Fibroblast of the conjunctiva (primary cell): ENCODE data around the gene ZCWPW1.
"Not testable (repeated sequence)": the region's sequence is repeated elsewhere in the genome, so short reads cannot be mapped to it uniquely, and the experiment has no call there.

Experiments
- DNase-seq: peaks from one replicate; pipeline ENCODE4 v3.0.0-alpha.2; 2010; ENCODE audit warnings: low read depth

Gene ZCWPW1

GRCh38 chr7:100398239-100398638, 30.3 kb downstream of the ZCWPW1 start:
- no peak for DNase-seq

GRCh38 chr7:100397315-100398081, 31.0 kb downstream of the ZCWPW1 start:
- DNase-seq, result no peak

- DNase-seq, result no peak
These were observed 32.0 kb downstream of the ZCWPW1 start for GRCh38 chr7:100396421-100396982.

DNA sequence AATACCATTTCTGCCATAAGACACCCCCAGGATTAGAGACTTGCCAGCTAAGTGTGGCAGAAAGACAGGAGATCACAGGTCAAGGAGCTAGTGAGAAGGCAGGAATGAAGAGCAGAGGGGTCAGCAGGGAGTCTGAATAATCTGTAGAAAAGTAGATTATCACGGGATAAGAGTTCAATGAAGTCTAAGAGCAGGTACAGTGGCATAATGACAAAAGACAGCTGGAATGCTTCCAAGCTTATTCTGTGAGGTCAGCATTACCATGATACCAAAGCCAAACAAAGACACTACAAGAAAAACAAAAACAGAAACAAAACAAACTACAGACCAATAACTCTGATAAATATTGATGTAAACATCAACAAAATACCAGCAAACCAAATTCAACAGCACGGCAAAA, 34.4 kb downstream of the ZCWPW1 start:
- no peak for DNase-seq

GRCh38 chr7:100393233-100393905, 35.1 kb downstream of the ZCWPW1 start:
- DNase-seq, result no peak

DNA sequence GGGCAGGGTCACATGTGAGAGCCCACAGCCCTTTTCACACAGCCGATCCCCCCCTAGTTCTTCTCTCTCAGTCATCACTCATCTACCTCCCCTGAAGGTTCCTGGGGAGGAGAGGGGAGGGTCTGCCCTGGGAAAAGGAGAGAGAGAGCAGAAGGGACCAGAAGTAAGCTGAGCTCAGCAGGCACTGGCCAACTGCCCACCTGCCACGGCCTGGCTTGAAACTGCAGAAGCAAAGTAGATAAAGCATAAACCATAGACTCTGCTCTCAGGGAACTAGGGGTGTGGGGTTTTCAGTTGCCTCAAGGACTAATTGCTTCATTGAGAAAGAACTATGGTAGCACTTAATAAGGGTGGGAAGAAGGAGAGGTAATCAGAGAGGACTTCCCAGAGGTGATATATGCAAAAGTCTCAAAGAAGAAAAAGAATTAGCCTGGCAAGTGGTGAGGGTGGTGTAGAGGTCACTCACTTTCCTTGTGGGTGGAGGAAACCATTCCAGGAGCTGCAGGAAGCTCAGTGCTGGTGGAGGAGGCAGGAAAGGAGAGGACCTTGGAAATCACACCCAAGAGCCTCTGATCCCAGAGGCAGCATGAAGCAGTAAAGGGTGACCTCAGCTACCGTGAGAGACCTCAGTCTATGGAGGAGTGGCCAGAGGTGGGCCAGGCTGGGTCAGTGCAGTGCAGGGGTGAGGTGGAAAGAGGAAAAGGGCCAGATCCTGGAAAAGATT, 38.1 kb downstream of the ZCWPW1 start:
- no peak for DNase-seq

DNA sequence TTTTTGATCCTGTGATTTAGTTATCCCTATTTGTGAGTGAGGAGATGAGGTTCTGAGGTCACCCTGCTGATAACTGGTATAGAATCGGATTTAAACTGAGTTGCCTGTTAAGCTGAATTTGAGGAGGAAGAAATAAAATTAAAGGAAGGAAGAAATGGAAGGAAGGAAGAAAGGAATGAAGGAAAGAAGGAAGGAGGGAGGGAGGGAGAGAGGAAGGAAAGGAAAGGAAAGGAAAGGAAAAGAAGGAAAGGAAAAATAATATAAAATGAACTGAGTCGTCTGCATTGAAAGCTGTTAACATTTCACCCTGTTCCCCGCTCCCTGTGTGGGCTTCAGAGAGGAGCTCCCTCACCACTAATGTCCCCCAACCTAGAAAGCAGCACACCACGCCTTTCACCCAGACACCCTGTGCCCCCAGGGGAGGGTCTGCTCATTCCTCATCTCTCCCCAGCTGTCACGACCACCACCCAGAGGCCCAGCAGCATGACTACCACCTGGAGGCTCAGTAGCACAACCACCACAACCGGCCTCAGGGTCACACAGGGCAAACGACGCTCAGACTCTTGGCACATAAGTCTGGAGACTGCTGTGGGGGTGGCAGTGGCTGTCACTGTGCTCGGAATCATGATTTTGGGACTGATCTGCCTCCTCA, 38.9 kb downstream of the ZCWPW1 start:
- no peak for DNase-seq

DNA sequence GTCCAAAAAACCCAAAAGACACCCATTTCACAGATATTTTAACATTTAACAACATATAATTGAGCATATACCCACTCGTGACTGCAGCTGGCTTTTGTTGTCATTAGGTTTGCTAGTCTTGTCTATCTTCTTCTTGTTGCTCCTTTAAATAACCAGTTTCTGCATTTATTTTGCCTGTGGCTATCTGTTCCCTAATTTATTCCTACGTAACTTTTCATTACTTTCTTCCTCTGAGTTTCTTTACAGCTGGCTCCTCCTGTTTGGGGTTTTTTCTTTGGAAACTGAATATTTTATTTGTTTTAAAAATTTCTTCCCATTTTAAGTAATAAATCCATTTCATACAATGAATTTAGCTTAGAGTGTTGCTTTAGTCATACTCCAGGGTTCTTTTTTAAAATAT, 40.8 kb downstream of the ZCWPW1 start:
- no peak for DNase-seq

DNA sequence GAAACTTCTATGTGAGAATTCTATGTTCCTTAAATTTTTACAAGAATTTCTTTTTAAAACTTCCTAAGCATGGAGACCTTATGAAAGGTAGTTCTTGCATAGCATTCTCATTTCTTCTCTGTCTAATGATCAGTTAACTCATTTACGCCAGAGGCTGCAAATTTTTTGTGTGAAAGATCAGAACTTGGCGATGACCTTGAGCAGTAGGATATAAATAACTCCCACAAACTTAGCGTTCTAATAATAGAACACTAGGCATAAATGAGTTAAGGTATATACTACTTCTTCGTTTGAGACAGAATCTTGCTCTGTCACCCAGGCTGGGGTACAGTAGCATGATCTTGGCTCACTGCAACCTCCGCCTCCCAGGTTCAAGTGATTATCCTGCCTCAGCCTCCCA, 41.6 kb downstream of the ZCWPW1 start:
- no peak for DNase-seq

- no peak for DNase-seq
These were observed 43.7 kb downstream of the ZCWPW1 start for GRCh38 chr7:100384628-100385294.

- DNase-seq, result not testable (repeated sequence)
These were observed 46.2 kb downstream of the ZCWPW1 start for GRCh38 chr7:100382234-100382853.

GRCh38 chr7:100381531-100382233, 46.8 kb downstream of the ZCWPW1 start:
- not testable (repeated sequence) for DNase-seq

- DNase-seq, result no peak
These were observed 48.3 kb downstream of the ZCWPW1 start for GRCh38 chr7:100380196-100380595.

- no peak for DNase-seq
These were observed 50.3 kb downstream of the ZCWPW1 start for GRCh38 chr7:100378114-100378755.

- DNase-seq, result no peak
These were observed 52.4 kb downstream of the ZCWPW1 start for GRCh38 chr7:100376066-100376465.

GRCh38 chr7:100374601-100375000, 53.9 kb downstream of the ZCWPW1 start:
- DNase-seq, result no peak

DNA sequence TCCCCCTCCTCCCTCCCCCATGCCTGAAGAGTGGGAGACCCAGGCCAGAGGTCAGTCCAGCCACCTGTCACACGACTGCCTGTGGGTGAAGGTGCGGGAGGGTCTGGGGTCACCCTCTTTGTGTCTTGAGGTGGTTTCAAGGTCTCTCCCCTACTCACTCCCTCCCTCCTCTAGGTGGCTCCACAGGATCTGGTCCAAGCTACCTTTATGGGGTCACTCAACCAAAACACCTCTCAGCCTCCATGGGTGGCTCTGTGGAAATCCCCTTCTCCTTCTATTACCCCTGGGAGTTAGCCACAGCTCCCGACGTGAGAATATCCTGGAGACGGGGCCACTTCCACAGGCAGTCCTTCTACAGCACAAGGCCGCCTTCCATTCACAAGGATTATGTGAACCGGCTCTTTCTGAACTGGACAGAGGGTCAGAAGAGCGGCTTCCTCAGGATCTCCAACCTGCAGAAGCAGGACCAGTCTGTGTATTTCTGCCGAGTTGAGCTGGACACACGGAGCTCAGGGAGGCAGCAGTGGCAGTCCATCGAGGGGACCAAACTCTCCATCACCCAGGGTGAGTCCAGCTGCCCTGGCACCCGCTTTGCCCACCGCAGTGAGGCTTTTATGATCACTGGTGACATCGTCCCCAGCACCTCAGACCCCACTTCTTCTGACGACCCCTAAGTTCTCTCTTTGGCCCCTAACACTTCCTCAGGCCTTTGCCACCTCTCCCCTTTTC, 54.5 kb downstream of the ZCWPW1 start:
- not testable (repeated sequence) for DNase-seq

GRCh38 chr7:100373261-100373831, 55.2 kb downstream of the ZCWPW1 start, which contains the start of gene PILRA:
PILRA (plus strand) TSS chr7:100373487; CDS start chr7:100373657, 170 bp downstream.
- no peak for DNase-seq

DNA sequence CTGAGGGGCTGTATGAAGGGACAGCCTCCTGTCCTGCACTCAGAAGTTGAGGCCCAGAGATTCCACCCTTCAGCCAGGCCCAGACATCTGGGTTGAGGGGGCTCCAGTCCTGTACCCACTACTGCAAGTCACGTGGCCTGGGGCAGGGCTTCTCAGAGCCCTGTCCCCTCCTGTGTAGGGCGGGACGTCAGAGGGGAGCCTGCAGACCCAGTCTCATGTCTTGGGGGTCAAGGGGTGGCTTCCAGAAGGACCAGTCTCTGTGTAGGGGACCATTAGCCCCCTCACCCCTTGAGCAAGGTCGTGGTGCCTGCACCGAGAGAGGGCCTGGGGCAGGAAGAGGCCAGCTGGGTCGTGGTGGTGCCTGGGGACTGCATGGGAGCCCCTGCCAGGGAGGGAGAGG, 55.8 kb downstream of the ZCWPW1 start:
- DNase-seq, result no peak
